GM19043 (cell line): ENCODE measurements around the gene PLTP.

Experiments used
- ATAC-seq: cut with Tn5 transposase; IDR thresholded peaks from one replicate; pipeline ENCODE4 v1.9.1; 2021; ENCODE audit warnings: low read depth; ENCODE audit not compliant: unreplicated experiment

PLTP gene

GRCh38 chr20:45850926-45851325 lies 61.0 kb downstream of the PLTP start:
- ATAC-seq, result no peak

DNA sequence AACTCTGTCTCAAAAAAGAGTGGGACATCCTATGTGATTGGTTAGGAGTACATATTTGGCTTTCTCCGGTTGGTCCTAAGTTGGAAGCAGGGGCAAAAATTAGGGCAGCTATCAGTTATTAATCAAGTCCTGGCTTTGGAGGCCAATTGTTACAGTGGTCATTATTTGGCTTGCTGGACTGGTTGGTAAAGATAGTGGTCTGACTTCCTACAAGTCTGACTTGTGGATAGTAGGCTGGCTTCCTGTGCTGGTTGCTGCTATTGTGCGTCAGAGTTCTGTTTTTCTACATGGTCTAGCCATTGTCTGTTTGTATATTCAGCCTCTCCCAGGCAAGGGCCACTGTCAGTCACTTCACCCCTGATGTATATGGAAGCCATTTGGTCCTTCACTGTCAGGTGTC lies 61.7 kb downstream of the PLTP start:
- no peak for ATAC-seq

DNA sequence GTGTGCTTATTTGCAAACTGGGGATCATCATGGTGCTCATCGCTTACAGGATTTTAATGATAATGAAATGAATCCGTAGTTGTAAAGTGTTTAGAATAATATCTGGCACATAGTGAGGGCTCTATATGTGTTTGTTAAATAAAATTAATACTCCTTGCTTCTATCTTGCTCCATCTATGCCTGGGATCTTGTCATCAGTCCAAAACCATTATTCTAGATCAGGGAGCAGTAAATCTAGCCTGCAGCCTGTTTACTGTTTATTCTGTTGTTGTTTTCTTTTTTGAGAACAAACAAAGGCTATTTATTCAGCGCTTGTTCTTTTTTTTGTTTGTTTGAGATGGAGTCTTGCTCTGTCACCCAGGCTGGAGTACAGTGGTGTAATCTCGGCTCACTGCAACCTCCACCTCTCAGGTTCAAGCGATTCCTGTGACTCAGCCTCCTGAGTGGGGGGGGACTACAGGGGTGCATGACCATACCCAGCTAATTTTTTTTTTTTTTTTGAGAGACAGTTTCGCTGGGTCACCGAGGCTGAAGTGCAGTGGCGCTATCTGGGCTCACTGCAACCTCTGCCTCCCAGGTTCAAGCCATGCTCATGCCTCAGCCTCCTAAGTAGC lies 62.9 kb downstream of the PLTP start:
- no peak for ATAC-seq
